ENCODE results near the gene TENM4.
"Not testable (repeated sequence)": the region's sequence is repeated elsewhere in the genome, so short reads cannot be mapped to it uniquely, and the experiment has no call there.

The TENM4 gene

GRCh38 chr11:78898266-78898775 is 542.5 kb downstream of the TENM4 start:
- in situ Hi-C loops (cut with MboI; ENCODE audit: low sequenced_read_pairs), result no loop called here

- in situ Hi-C loops (cut with MboI; ENCODE audit: low sequenced_read_pairs), result no loop called here
Observed at GRCh38 chr11:78893996-78894395, 546.8 kb downstream of the TENM4 start.

GRCh38 chr11:78889698-78890097 is 551.1 kb downstream of the TENM4 start:
- in situ Hi-C loops (cut with MboI; ENCODE audit: low sequenced_read_pairs), result no loop called here

GRCh38 chr11:78886616-78887015 is 554.2 kb downstream of the TENM4 start:
- in situ Hi-C loops (cut with MboI; ENCODE audit: low sequenced_read_pairs), result no loop called here

- in situ Hi-C loops (cut with MboI; ENCODE audit: low sequenced_read_pairs), result no loop called here
Observed at GRCh38 chr11:78884761-78885160, 556.1 kb downstream of the TENM4 start.

GRCh38 chr11:78883506-78883905 is 557.3 kb downstream of the TENM4 start:
- in situ Hi-C loops (cut with MboI; ENCODE audit: low sequenced_read_pairs), result no loop called here

GRCh38 chr11:78879094-78879980 is 561.5 kb downstream of the TENM4 start:
- in situ Hi-C loops (cut with MboI; ENCODE audit: low sequenced_read_pairs), result not testable (repeated sequence)

GRCh38 chr11:78878631-78879030 is 562.2 kb downstream of the TENM4 start:
- in situ Hi-C loops (cut with MboI; ENCODE audit: low sequenced_read_pairs), result no loop called here

- in situ Hi-C loops (cut with MboI; ENCODE audit: low sequenced_read_pairs), result no loop called here
Observed at GRCh38 chr11:78876676-78877075, 564.2 kb downstream of the TENM4 start.

GRCh38 chr11:78870655-78871054 is 570.2 kb downstream of the TENM4 start:
- in situ Hi-C loops (cut with MboI; ENCODE audit: low sequenced_read_pairs), result no loop called here

- in situ Hi-C loops (cut with MboI; ENCODE audit: low sequenced_read_pairs), result no loop called here
Observed at GRCh38 chr11:78869293-78869692, 571.5 kb downstream of the TENM4 start.

- in situ Hi-C loops (cut with MboI; ENCODE audit: low sequenced_read_pairs), result no loop called here
Observed at GRCh38 chr11:78868563-78868962, 572.3 kb downstream of the TENM4 start.

- in situ Hi-C loops (cut with MboI; ENCODE audit: low sequenced_read_pairs), result no loop called here
Observed at GRCh38 chr11:78860720-78861422, 580.0 kb downstream of the TENM4 start.

- in situ Hi-C loops (cut with MboI; ENCODE audit: low sequenced_read_pairs), result no loop called here
Observed at GRCh38 chr11:78857688-78858087, 583.1 kb downstream of the TENM4 start.

- in situ Hi-C loops (cut with MboI; ENCODE audit: low sequenced_read_pairs), result no loop called here
Observed at GRCh38 chr11:78856211-78856610, 584.6 kb downstream of the TENM4 start.

GRCh38 chr11:78855116-78855515 is 585.7 kb downstream of the TENM4 start:
- in situ Hi-C loops (cut with MboI; ENCODE audit: low sequenced_read_pairs), result no loop called here

- in situ Hi-C loops (cut with MboI; ENCODE audit: low sequenced_read_pairs), result no loop called here
Observed at GRCh38 chr11:78853521-78853920, 587.3 kb downstream of the TENM4 start.

GRCh38 chr11:78851878-78852586 is 588.8 kb downstream of the TENM4 start:
- in situ Hi-C loops (cut with MboI; ENCODE audit: low sequenced_read_pairs), result no loop called here

GRCh38 chr11:78850078-78850477 is 590.8 kb downstream of the TENM4 start:
- in situ Hi-C loops (cut with MboI; ENCODE audit: low sequenced_read_pairs), result no loop called here

GRCh38 chr11:78846269-78846668 is 594.6 kb downstream of the TENM4 start:
- in situ Hi-C loops (cut with MboI; ENCODE audit: low sequenced_read_pairs), result no loop called here

GRCh38 chr11:78845496-78845895 is 595.3 kb downstream of the TENM4 start:
- in situ Hi-C loops (cut with MboI; ENCODE audit: low sequenced_read_pairs), result no loop called here
